IMR-90 (cell line): ENCODE measurements around the gene CNGA1. TPM values are rescaled to one million over a fixed set of nuclear protein-coding genes. Genes with fewer than 3 reads are reported as not detected.

Experiments used
- ATAC-seq: fragments of 200-7000 bp; cut with Tn5 transposase; 2 replicates; pipeline ENCODE4 v1.9.1; 2020; ENCODE audit warnings: low read depth, mild to moderate bottlenecking, moderate library complexity
- BruUV-seq: library from RNA; stranded (reverse); fragments of 400-500 nt; replicated peaks from 2 replicates; lab custom pipeline; 2021; lab: Mats Ljungman, UMichigan
- CTCF ChIA-PET: fragments of 300-600 bp; formaldehyde crosslinking; extraction: SDS; loops from one replicate; lab custom pipeline; 2021; ENCODE audit warnings: antibody characterized with exemption; lab: Yijun Ruan, JAX
- POLR2A ChIA-PET: fragments of 300-600 bp; sonication (Branson Sonifier 250); formaldehyde crosslinking; loops from one replicate; lab custom pipeline; 2022; ENCODE audit warnings: antibody characterized with exemption; ENCODE audit not compliant: unreplicated experiment; lab: Charles Lee
- DNase-seq: peaks from one replicate; pipeline ENCODE4 v3.0.0; 2013
- H2AFZ ChIP-seq: replicated peaks from 2 replicates; pipeline ENCODE3; 2013; ENCODE audit warnings: low read length, mild to moderate bottlenecking; ENCODE audit not compliant: poor library complexity
- H2AK5ac ChIP-seq: 2 replicates; pipeline ENCODE4 v1.6.1; 2013; ENCODE audit warnings: low read depth, low read length, inconsistent platforms
- H2AK9ac ChIP-seq: replicated peaks from 2 replicates; pipeline ENCODE3; 2013; ENCODE audit warnings: mild to moderate bottlenecking, low read depth, low read length, moderate library complexity; ENCODE audit not compliant: poor library complexity
- H2BK120ac ChIP-seq: 2 replicates; pipeline ENCODE4 v1.6.1; 2013; ENCODE audit warnings: low read depth, low read length, inconsistent platforms
- H2BK15ac ChIP-seq: 3 replicates; pipeline ENCODE4 v1.6.1; 2013; ENCODE audit warnings: low read depth, low read length, inconsistent platforms
- H2BK20ac ChIP-seq: 2 replicates; pipeline ENCODE4 v1.6.1; 2013; ENCODE audit warnings: low read depth, mild to moderate bottlenecking, inconsistent platforms, low read length, moderate library complexity
- H2BK5ac ChIP-seq: 2 replicates; pipeline ENCODE4 v1.6.1; 2013; ENCODE audit warnings: mild to moderate bottlenecking, low read depth, low read length, inconsistent platforms; ENCODE audit not compliant: poor library complexity, severe bottlenecking
- H3K14ac ChIP-seq: replicated peaks from 2 replicates; pipeline ENCODE4 v1.6.1; 2013; ENCODE audit warnings: low read depth, low read length, inconsistent platforms
- H3K18ac ChIP-seq: 2 replicates; pipeline ENCODE4 v1.6.1; 2013; ENCODE audit warnings: low read depth, low read length, control low read depth
- H3K23ac ChIP-seq: 2 replicates; pipeline ENCODE4 v1.6.1; 2013; ENCODE audit warnings: low read depth, low read length, inconsistent platforms
- H3K27ac ChIP-seq: 2 replicates; pipeline ENCODE4 v1.5.1; 2013; ENCODE audit warnings: mild to moderate bottlenecking, control low read depth, low read length; ENCODE audit not compliant: insufficient read depth
- H3K27me3 ChIP-seq: 2 replicates; pipeline ENCODE4 v1.6.1; 2013; ENCODE audit warnings: low read length; ENCODE audit not compliant: control insufficient read depth, insufficient read depth
- H3K36me3 ChIP-seq: 2 replicates; pipeline ENCODE4 v1.6.1; 2013; ENCODE audit warnings: low read length, mixed read lengths; ENCODE audit not compliant: control insufficient read depth, insufficient read depth
- H3K4ac ChIP-seq: 2 replicates; pipeline ENCODE4 v1.6.1; 2013; ENCODE audit warnings: low read depth, low read length, inconsistent platforms
- H3K4me1 ChIP-seq: 2 replicates; pipeline ENCODE4 v1.6.1; 2013; ENCODE audit warnings: low read length, mixed read lengths; ENCODE audit not compliant: control insufficient read depth, insufficient read depth
- H3K4me2 ChIP-seq: 2 replicates; pipeline ENCODE4 v1.6.1; 2013; ENCODE audit warnings: low read depth, mild to moderate bottlenecking, control low read depth, low read length, moderate library complexity
- H3K4me3 ChIP-seq: 2 replicates; pipeline ENCODE4 v1.5.1; 2013; ENCODE audit warnings: low read depth, mild to moderate bottlenecking, control low read depth, low read length, moderate library complexity; ENCODE audit not compliant: insufficient read depth
- H3K56ac ChIP-seq: 2 replicates; pipeline ENCODE4 v1.6.1; 2013; ENCODE audit warnings: low read length, inconsistent platforms; ENCODE audit not compliant: insufficient read depth; ENCODE audit errors: extremely low read depth
- H3K79me1 ChIP-seq, 2 experiments: 2 replicates each; pipeline ENCODE4 v1.6.1; 2013; ENCODE audit warnings: low read length in 2 of 2, inconsistent platforms in 1 of 2, low read depth in 1 of 2
- H3K9ac ChIP-seq: 2 replicates; pipeline ENCODE4 v1.6.1; 2013; ENCODE audit warnings: low read depth, low read length, control low read depth
- H3K9me1 ChIP-seq: 2 replicates; pipeline ENCODE4 v1.6.1; 2013; ENCODE audit warnings: low read length, inconsistent platforms; ENCODE audit not compliant: insufficient read depth
- H3K9me3 ChIP-seq: 2 replicates; pipeline ENCODE4 v1.6.1; 2013; ENCODE audit warnings: low read length; ENCODE audit not compliant: control insufficient read depth, insufficient read depth
- H4K20me1 ChIP-seq: 2 replicates; pipeline ENCODE4 v1.6.1; 2013; ENCODE audit warnings: low read length, inconsistent platforms; ENCODE audit not compliant: insufficient read depth
- H4K5ac ChIP-seq: 2 replicates; pipeline ENCODE4 v1.6.1; 2013; ENCODE audit warnings: mild to moderate bottlenecking, low read depth, low read length, control low read depth
- H4K8ac ChIP-seq, 2 experiments: 2 replicates each; pipeline ENCODE4 v1.6.1; 2013; ENCODE audit warnings: low read depth in 2 of 2, low read length in 2 of 2, control low read depth in 1 of 2, inconsistent platforms in 1 of 2
- H4K91ac ChIP-seq: 2 replicates; pipeline ENCODE4 v1.6.1; 2013; ENCODE audit warnings: low read depth, low read length, inconsistent platforms; ENCODE audit not compliant: insufficient read depth
- POLR2A ChIP-seq: IDR thresholded peaks from 2 replicates; pipeline ENCODE4 v1.6.1; 2012; ENCODE audit warnings: mild to moderate bottlenecking, low read depth, low read length
- RFX5 ChIP-seq: IDR thresholded peaks from 2 replicates; pipeline ENCODE4 v1.8.0; 2012; ENCODE audit warnings: low read depth, mild to moderate bottlenecking, low read length, moderate library complexity
- WGBS, 2 experiments: methylation state at CpG; one replicate each; pipeline versions ENCODE4 v1.1.5 to v1.1.7; 2013; ENCODE audit warnings: missing lambda C conversion rate in 2 of 2; ENCODE audit not compliant: insufficient read length in 1 of 2; ENCODE audit errors: extremely low coverage in 2 of 2; 5-methylcytosine and 5-hydroxymethylcytosine counted together
- dilution Hi-C: fragments of 300-500 bp; cut with HindIII; formaldehyde crosslinking; loops from one replicate; pipeline ENCODE4 v1.14.3; 2018; ENCODE audit warnings: low sequenced_read_pairs; ENCODE audit not compliant: unreplicated experiment
- in situ Hi-C: fragments of 300-500 bp; cut with MboI; formaldehyde crosslinking; loops from 3 replicates; pipeline ENCODE4 v1.14.3; 2019; ENCODE audit warnings: low sequenced_read_pairs, inconsistent platforms, mixed read lengths
- intact Hi-C: fragments of 100-400 bp; cut with micrococcal nuclease; formaldehyde crosslinking; loops from 2 replicates; pipeline ENCODE4 v1.10.0; 2022
- polyA plus RNA-seq, 3 experiments: library from polyadenylated mRNA; depleted of rRNA; stranded (reverse); fragments of >200 nt; gene quantifications; 2 replicates each; pipeline ENCODE4 v1.2.3, GENCODE V29; 2012; ENCODE audit warnings: low replicate concordance in 1 of 3
- total RNA-seq: library from RNA; depleted of rRNA; stranded (reverse); fragments of >200 nt; gene quantifications from 2 replicates; pipeline ENCODE4 v1.2.3, GENCODE V29; 2012
- TF ChIP-seq, protein P1 (sequence below): conservative IDR thresholded peaks from 2 replicates; pipeline ENCODE4 v1.5.1; 2012; ENCODE audit warnings: mild to moderate bottlenecking, low read depth, low read length, improper control_type of control experiment

Gene CNGA1
- total and polyA plus RNA-seq, 2 of the 4 experiments (the other 2 are of a cell fraction): not detected

DNA sequence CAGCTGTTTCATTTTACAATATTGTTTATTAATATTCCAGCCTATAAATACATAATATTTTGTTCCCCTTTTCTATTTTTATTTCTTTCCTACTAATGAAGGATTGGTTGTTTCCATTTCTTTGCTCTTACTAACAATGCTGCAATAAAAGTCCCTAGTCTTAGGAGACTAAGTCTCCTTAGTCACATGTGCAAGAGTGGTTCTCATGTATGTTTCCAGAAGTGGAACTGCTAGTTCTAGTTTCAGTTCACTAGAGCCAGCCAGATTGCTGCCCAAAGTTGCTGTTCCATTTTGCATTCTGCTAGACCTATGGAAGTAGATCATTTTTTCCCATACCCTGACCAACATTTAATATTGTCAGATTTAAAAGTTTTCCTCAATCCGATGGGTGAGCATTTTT lies 44.3 kb downstream of the CNGA1 start:
- DNase-seq: no peak
- no peaks in the 10 kb centered on the region for H3K9me3 ChIP-seq
- no peak overlapping the region for H2AK9ac ChIP-seq
- BruUV-seq: no TSS peak
- no peak overlapping the region for H3K18ac ChIP-seq
- H4K20me1 ChIP-seq: no peaks in the 10 kb centered on the region
- H3K14ac ChIP-seq: no peak overlapping the region
- no peak overlapping the region for H2AFZ ChIP-seq
- H3K23ac ChIP-seq: no peak overlapping the region
- H3K56ac ChIP-seq: no peak overlapping the region
- no peaks in the 10 kb centered on the region for H3K27me3 ChIP-seq
- H2BK120ac ChIP-seq: no peak overlapping the region
- H3K9me1 ChIP-seq: no peaks in the 10 kb centered on the region
- H3K4me1 ChIP-seq: no peaks in the 10 kb centered on the region
- H4K5ac ChIP-seq: no peak overlapping the region
- no peak overlapping the region for H3K27ac ChIP-seq
- ChIA-PET CTCF (no interaction called here), POLR2A (no interaction called here)
- no peak overlapping the region for H3K4me3 ChIP-seq
- no peak for ATAC-seq
- no peak overlapping the region for H3K4me2 ChIP-seq
- dilution Hi-C loops (no loop called here), in situ Hi-C loops (no loop called here), intact Hi-C loops (no loop called here)
- H4K91ac ChIP-seq: no peak overlapping the region
- WGBS, 2 experiments: no CpG with 5 or more reads among the region's 1 CpG
- TF ChIP-seq RFX5 (no peak), POLR2A (no peak)
- TF ChIP-seq, protein P1, sequence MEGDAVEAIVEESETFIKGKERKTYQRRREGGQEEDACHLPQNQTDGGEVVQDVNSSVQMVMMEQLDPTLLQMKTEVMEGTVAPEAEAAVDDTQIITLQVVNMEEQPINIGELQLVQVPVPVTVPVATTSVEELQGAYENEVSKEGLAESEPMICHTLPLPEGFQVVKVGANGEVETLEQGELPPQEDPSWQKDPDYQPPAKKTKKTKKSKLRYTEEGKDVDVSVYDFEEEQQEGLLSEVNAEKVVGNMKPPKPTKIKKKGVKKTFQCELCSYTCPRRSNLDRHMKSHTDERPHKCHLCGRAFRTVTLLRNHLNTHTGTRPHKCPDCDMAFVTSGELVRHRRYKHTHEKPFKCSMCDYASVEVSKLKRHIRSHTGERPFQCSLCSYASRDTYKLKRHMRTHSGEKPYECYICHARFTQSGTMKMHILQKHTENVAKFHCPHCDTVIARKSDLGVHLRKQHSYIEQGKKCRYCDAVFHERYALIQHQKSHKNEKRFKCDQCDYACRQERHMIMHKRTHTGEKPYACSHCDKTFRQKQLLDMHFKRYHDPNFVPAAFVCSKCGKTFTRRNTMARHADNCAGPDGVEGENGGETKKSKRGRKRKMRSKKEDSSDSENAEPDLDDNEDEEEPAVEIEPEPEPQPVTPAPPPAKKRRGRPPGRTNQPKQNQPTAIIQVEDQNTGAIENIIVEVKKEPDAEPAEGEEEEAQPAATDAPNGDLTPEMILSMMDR: no peak
- no peak overlapping the region for H2BK15ac ChIP-seq
- no peak overlapping the region for H2BK20ac ChIP-seq
- no peak overlapping the region for H3K9ac ChIP-seq
- H3K36me3 ChIP-seq: no peaks in the 10 kb centered on the region
- H4K8ac ChIP-seq: no peak overlapping the region
- H3K4ac ChIP-seq: no peak overlapping the region
- H2AK5ac ChIP-seq: no peak overlapping the region
- H3K79me1 ChIP-seq: no peaks in the 10 kb centered on the region
- H2BK5ac ChIP-seq: no peak overlapping the region
